AG10803 (cell line): ENCODE measurements around the gene ARHGAP20.

Experiments used
- DNase-seq: peaks from one replicate; pipeline ENCODE4 v3.0.0; 2010; ENCODE audit warnings: low read depth
- H3K4me3 ChIP-seq: 2 replicates; pipeline ENCODE4 v1.5.1; 2011; ENCODE audit warnings: mild to moderate bottlenecking, low read length, control low read depth
- TF ChIP-seq, protein P1 (sequence below): conservative IDR thresholded peaks from 2 replicates; pipeline ENCODE4 v1.5.1; 2011; ENCODE audit warnings: mild to moderate bottlenecking, low read length, control low read depth, inconsistent platforms

Gene ARHGAP20, protein sequence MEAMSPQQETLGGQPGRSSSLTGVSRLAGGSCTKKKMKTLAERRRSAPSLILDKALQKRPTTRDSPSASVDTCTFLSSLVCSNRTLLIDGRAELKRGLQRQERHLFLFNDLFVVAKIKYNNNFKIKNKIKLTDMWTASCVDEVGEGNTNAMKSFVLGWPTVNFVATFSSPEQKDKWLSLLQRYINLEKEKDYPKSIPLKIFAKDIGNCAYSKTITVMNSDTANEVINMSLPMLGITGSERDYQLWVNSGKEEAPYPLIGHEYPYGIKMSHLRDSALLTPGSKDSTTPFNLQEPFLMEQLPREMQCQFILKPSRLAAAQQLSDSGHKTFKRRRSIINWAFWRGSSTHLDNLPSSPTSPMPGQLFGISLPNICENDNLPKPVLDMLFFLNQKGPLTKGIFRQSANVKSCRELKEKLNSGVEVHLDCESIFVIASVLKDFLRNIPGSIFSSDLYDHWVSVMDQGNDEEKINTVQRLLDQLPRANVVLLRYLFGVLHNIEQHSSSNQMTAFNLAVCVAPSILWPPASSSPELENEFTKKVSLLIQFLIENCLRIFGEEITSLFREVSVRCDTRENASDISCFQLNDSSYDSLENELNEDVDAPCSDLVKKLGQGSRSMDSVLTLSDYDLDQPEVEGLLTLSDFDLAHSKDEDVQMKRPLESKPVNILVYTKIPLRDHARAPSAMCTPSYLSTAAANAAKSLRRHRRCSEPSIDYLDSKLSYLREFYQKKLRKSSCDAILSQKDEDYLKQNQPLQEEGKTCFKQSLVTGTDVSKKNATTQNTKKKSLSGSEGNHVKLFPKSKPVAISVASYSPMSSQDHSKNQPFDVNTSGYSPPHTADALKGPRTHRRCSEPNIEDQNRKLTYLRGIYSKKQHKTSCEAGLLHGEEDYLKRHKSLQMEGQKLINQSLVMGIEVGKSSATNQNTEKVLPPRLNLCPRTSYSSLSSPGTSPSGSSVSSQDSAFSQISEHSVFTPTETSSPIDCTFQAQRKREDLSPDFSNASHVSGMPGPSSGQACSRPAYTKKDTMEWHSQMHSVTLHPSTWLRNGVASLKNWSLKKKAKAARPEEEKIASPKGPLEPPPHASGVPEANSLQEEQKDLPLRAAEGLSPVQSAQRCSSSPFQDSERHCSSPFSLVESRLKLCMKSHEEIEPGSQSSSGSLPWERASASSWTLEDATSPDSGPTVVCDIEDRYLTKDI

DNA sequence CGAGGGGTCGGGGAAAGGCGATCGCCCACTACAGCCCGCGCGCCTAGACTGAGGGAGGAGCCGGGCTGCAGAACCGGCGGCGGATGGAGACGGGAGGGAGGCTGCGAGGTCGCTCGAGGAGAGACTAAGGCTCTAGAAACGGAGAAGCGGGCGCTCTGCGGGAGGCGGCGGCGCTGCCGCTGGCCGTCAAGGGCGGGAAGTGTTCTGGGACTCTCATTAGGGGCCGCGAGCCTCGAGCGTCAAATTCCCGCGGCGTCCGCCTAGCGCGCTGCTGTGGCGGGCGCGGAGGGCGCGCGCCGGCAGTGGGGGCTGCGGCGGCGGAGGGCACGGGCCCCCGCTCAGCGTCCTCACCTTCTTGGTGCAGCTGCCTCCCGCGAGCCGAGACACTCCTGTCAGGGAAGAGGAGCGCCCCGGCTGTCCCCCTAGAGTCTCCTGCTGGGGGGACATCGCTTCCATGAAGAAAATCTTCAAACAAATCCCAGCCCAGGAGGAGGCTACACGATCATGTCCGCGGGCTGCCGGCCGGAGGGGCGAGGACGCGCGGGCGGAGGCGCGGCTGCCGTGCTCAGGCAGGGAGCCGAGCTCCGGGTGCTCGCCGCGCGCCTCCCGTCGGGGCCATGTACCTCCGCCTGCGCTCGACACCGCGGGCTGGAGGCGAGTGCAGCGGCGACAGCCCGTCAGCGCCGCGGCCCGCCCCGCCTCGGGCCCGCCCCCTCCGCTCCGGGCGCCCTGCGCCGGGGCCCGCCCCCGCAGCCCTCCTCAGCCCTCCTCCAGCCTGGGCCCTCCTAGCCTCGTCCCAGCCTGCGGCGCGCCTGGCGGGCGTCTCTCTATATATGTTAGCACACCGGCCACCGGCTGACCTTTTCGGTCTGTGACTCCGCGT is at the start of gene ARHGAP20:
Gene ARHGAP20, minus strand, starts transcription at position 662 of the 883 bp plus-strand sequence. Its CDS starts 206 bp downstream, at position 456.
- TF ChIP-seq, protein P1, sequence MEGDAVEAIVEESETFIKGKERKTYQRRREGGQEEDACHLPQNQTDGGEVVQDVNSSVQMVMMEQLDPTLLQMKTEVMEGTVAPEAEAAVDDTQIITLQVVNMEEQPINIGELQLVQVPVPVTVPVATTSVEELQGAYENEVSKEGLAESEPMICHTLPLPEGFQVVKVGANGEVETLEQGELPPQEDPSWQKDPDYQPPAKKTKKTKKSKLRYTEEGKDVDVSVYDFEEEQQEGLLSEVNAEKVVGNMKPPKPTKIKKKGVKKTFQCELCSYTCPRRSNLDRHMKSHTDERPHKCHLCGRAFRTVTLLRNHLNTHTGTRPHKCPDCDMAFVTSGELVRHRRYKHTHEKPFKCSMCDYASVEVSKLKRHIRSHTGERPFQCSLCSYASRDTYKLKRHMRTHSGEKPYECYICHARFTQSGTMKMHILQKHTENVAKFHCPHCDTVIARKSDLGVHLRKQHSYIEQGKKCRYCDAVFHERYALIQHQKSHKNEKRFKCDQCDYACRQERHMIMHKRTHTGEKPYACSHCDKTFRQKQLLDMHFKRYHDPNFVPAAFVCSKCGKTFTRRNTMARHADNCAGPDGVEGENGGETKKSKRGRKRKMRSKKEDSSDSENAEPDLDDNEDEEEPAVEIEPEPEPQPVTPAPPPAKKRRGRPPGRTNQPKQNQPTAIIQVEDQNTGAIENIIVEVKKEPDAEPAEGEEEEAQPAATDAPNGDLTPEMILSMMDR, result no peak
- H3K4me3 ChIP-seq, result peak within 1 kb of the TSS; percentile 52
- DNase-seq, result peak; percentile 33

DNA sequence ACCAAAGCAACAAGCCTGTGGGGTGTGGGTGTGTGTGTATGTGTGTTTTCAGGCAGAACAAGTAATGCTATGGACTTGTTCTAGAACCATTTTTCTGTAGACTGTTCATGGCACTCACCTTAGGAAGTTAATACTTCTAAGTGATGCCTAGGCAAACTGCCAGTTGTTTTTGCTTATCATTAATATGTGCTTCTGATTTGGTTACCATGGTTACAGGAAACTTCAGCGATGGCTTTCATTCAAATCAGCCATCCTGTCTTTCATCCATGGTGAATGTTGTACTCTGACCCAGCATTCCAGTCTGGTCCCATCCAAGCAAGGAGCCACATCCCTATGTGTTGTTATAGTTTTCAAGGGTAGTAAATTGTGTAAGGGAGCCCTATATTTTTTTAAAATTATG is 49.8 kb upstream of the ARHGAP20 start:
- DNase-seq, result no peak
- no peak overlapping the region for H3K4me3 ChIP-seq
- TF ChIP-seq, protein P1, result no peak

DNA sequence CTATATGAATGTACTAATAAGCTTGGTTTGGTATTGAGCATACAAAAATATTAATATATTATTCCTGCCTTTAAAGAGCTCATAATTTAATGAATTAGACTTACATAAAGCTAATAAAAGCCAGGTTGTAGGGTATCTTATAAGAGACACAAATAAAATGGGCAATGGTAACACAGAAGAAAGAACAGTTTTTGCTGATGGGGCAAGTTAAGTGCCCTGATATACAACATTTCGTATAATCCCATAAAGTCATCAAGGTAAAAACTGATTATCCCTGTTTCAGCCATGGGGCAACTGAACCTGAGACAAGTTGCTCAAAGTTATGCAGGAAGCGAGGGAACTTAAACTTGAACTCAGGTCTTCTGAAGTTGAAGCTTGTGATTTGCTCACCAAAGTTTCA is 48.9 kb upstream of the ARHGAP20 start:
- H3K4me3 ChIP-seq, result no peak overlapping the region
- TF ChIP-seq, protein P1, result no peak
- no peak for DNase-seq

DNA sequence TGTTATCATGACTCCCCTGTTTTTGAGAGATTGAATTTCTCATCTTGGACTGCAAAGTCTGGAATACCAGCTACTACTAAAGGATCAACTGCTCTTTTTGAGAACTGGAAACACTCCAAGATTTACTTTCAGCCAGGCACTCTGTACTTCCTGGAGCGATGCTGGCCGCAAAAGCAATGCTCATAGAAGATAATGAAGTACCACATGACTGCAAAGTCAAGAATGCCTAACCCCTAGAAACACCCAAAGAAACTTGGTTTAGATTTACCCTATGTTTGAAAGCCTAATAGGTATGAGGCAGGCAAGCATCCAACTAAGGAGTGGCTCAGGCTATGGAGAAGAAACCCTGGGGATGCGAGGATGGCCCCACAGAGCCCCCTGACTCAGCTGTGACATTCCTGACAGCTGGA is 47.7 kb upstream of the ARHGAP20 start:
- DNase-seq, result no peak
- H3K4me3 ChIP-seq, result no peak overlapping the region
- TF ChIP-seq, protein P1, result no peak

DNA sequence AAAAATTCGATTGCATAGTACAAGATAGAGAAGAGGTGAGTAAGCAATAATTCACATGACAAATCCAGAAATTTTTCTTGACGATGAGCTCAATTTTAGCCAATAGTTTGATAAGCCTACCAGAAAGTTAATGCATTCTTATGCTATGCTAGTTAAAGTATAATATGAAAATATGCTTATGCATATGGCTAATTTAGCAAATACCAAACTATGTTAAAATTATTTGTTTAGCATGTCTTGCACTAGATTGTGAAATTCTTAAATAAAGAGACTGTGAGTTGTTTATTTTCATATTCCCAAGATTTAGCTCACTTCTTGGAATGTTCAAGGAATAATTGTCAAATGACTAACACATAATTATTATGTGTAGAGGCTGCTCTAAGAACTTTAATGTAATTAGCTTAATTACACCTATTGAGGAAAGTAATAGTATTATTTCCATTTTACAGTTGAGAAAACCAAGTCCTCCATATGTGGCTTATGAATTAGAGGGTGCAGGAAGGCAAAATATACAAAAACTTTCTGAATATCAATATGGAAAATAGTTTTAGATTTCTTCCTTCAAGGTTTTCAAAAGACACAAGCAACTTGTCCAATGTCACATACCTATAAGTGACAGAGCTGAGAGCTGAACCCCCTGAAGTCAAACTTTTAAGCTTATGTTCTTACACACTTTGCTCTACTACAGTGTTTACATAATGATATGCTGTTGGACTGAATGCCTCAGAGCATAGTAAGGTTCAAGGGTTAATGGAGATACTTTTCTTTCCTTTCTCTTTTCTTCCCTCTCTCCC is 45.9 kb upstream of the ARHGAP20 start:
- TF ChIP-seq, protein P1, result no peak
- H3K4me3 ChIP-seq, result no peak overlapping the region

More for the DNA sequence above, 45.9 kb upstream of the ARHGAP20 start:
- no peak for DNase-seq
